Stimulated activated CD8-positive, alpha-beta memory T cell treated with anti-CD3 and anti-CD28 coated beads, Interleukin-4, amount 100 ng/mL, for 48 hours (primary cell): ENCODE results near the gene NEK11.

Experiments used
- DNase-seq: peaks from one replicate; pipeline ENCODE4 v3.0.0-alpha.2; 2020

NEK11 gene

DNA sequence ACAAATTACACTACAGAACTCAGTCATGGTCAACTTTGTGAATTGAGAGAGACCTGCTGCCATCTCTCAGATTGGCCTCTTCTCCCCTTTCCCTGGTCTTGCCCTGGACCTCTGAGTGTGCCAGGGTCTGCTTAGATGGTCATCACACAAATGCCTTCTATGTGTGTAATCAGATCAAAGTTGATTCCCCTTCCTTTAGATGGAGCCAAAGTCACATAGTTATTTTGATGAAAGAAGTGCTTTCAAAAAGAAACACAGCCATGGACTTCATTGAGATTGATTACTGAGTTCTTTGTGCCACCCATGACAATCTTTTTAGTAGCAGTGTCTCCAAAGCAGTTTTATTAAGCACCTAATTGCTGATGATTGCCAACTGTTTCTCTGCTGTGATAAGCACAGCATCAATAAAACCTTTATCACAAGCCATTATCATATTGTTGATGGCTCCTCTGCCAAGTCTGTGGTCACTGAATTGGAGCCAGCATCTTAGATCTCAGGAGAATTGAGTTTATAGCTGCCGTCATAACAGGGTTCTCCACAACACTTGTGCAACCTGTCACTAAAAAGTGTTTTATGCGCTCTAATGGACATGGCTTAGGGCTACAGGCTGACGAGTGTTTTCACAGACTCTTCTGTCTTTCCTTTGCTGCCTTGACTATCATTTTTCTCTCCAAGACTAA, 205.2 kb downstream of the NEK11 start:
- no peak for DNase-seq

- no peak for DNase-seq
These were observed 206.1 kb downstream of the NEK11 start for GRCh38 chr3:131232711-131233267.

- no peak for DNase-seq
These were observed 207.4 kb downstream of the NEK11 start for GRCh38 chr3:131233900-131234668.

GRCh38 chr3:131236421-131236820, 209.7 kb downstream of the NEK11 start:
- DNase-seq, result no peak

DNA sequence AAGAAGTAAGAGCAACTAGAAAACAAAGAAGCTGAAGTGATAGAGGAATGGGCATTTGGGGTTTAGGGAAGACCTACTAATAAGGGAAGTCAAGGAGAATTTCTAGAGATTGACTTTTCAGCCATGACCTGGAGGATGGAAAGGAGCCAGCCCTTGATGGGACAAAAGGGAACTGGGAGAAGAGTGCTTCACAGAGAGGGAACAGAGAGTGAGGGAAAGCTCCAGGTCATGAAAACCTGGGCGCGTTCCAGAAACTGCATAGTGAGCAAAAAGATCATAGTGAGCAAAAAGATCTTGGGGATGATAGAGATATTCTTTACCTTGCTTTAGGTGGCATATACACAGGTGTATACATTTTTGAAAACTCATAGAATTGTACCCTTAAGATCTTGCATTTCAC, 211.8 kb downstream of the NEK11 start:
- no peak for DNase-seq

GRCh38 chr3:131239267-131239666, 212.6 kb downstream of the NEK11 start:
- DNase-seq, result no peak

- no peak for DNase-seq
These were observed 215.5 kb downstream of the NEK11 start for GRCh38 chr3:131242201-131242600.

- DNase-seq, result no peak
These were observed 223.8 kb downstream of the NEK11 start for GRCh38 chr3:131250466-131250865.

- DNase-seq, result no peak
These were observed 233.8 kb downstream of the NEK11 start for GRCh38 chr3:131260525-131260924.

- DNase-seq, result no peak
These were observed 234.4 kb downstream of the NEK11 start for GRCh38 chr3:131261104-131261503.

DNA sequence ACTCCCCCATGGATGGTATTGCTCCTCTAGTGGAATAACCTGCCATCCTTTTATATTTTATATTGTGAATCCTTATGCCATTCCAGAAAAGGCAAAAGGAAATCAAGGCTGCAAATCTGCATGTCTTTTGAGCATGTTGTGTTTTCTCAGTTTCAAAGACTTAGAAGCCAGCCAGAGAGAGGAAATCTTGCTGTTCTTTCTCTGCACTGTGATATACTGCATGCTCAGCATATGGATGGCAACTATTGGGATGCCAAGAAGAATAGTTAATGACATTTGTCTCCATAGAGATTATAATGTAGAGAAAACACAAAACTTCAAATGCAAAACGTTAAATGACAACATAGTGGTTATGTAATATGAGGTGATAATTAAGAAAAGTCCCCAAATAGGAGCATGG, 248.9 kb downstream of the NEK11 start:
- DNase-seq, result no peak

- DNase-seq, result no peak
These were observed 251.3 kb downstream of the NEK11 start for GRCh38 chr3:131277836-131278497.

- no peak for DNase-seq
These were observed 252.9 kb downstream of the NEK11 start for GRCh38 chr3:131279577-131279976.

GRCh38 chr3:131282379-131282778, 255.7 kb downstream of the NEK11 start:
- DNase-seq, result no peak

DNA sequence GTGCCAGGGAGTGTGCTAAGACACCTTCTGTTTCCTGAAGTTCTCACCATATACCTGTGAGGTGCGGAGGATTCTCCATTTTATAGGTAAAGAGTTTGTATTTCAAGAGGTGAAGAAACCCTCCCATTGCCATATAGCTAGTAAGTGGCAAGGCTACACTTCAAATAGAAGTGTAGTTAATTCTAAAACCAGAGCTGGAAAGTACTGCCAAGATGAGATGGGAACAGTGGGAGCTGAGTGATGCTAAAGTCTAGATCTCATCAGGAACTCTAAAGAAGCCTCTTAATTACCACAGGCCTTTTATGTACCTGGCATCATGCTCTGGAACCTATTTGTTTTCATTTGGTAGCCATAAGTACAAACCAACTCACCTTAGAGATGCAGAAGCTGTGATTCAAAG, 256.3 kb downstream of the NEK11 start:
- no peak for DNase-seq

- no peak for DNase-seq
These were observed 257.2 kb downstream of the NEK11 start for GRCh38 chr3:131283862-131284261.

DNA sequence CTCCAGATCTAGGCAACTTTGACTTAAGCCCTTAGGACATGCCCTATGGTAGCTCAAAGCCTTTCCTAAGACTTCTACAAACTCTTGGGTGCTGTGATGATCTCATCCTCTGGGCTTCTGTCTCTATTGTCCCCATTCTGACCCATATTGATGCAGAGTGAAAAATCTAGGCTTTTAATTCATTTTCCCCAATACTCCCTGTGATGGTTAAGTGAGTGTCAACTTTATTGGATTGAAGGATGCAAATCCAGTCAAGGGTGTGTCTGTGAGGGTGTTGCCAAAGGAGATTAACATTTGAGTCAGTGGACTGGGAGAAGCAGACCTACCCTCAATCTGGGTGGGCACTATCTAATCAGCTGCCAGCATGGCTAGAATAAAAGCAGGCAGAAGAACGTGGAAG, 257.6 kb downstream of the NEK11 start:
- no peak for DNase-seq

GRCh38 chr3:131285456-131285855, 258.8 kb downstream of the NEK11 start:
- DNase-seq, result no peak

DNA sequence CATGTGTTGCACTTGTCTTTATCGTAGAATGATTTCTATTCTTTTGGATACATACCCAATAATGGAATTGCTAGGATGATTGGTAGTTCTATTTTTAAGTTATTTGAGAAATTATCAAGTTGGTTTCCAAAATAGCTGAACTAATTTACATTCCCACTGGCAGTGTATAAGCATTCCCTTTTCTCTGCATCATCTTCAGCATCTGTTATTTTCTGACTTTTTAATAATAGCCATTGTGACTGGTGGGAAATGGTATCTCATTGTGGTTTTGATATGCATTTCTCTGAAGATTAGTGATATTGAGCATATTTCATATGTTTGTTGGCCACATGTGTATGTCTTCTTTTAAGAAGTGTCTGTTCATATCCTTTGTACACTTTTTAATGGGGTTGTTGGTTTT, 273.2 kb downstream of the NEK11 start:
- no peak for DNase-seq

DNA sequence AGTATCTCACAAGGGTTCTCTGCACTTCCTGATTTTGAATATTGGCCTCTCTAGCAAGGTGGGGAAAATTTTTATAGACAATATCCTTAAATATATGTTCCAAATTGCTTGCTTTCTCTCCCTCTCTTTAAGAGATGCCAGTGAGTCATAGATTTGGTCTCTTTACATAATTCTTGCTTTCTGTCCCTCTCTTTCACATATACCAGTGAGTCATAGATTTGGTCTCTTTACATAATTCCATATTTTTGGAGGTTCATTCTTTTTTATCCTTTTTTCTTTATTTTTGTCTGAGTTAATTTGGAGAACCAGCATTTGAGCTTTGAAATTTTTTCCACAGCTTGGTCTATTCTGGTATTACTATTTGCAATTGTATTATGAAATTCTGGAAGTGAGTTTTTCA, 277.2 kb downstream of the NEK11 start:
- DNase-seq, result no peak

- no peak for DNase-seq
These were observed 278.2 kb downstream of the NEK11 start for GRCh38 chr3:131304890-131305289.

DNA sequence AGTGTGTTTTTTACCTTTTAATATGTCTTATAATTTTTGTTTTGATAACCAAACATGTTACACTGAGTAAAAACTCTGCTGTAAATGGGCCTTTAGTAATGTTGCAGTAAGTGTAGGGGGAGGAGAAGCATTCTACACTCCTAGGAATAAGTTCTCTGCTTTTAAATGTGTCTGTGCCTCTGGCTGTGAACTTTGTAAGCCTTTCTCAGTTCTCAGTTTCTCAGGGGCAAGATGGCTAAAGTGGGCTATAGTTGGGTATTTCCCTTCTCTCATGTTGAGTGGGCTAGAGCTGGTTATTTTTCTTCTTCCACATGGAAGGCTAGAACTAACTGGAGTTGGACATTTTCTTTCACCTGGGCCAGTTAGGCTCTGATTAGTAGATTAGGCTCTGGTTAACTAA, 279.6 kb downstream of the NEK11 start:
- no peak for DNase-seq

- DNase-seq, result no peak
These were observed 287.6 kb downstream of the NEK11 start for GRCh38 chr3:131314318-131314717.

- DNase-seq, result no peak
These were observed 288.5 kb downstream of the NEK11 start for GRCh38 chr3:131315162-131315561.
